ENCODE results near the gene RNU1-3.
"Not testable (repeated sequence)": the region's sequence is repeated elsewhere in the genome, so short reads cannot be mapped to it uniquely, and the experiment has no call there.

- TF ChIP-seq CTCF (conservative IDR thresholded peaks at IDR 0.05; ENCODE audit: low read length); EZH2phosphoT487 (IDR thresholded peaks at IDR 0.05; ENCODE audit: borderline replicate concordance): not testable (repeated sequence)
These were observed 7.2 kb upstream of the RNU1-3 start for GRCh38 chr1:16673976-16674375.
